ENCODE measurements around the gene OR2L3.
"Not testable (repeated sequence)": the region's sequence is repeated elsewhere in the genome, so short reads cannot be mapped to it uniquely, and the experiment has no call there.

Gene OR2L3

DNA sequence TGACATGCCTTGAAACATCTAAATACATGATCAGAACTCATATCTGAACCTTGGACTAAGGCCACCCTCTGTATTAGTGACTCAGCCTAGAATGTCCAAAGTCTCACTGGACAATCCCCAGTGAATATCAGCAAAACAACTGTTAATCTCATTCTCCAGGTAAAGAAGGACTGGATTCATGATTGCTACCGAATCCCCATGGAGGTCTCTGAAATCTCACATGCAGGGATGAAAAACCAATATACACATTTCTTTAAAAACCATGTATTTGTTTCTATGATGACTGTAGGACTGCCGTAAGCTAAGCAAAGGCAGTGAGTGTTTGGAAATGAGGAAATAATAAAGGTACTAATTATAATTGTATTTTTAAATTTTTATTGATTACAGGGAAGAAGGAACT is at the start of gene OR2L3:
OR2L3 (plus strand) TSS at position 301 of the 400 bp plus-strand sequence. CDS start 13,846 bp downstream, outside the sequence.
- no peak for DNase-seq

- DNase-seq: no peak
These were observed 47.8 kb upstream of the OR2L3 start for GRCh38 chr1:247998811-247999210.

DNA sequence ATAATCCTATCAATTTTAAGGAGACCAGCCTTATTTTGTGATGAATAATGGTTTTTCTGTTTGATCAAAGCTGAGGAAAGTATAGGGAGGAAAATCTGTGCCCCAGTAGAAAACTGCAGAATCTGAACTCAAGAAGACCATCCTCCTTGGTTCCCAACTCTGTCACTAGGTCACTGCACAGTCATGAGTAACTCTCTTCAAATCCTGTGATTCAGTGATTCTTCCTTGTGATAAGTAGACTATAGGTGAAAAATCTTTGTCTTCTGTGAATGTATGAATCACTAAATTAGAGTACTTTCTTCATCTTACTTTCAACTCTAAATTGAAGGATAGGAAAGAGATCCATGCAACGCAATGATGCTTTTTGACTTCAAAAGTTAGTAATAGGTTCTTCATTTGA is 46.5 kb upstream of the OR2L3 start:
- no peak for DNase-seq

DNA sequence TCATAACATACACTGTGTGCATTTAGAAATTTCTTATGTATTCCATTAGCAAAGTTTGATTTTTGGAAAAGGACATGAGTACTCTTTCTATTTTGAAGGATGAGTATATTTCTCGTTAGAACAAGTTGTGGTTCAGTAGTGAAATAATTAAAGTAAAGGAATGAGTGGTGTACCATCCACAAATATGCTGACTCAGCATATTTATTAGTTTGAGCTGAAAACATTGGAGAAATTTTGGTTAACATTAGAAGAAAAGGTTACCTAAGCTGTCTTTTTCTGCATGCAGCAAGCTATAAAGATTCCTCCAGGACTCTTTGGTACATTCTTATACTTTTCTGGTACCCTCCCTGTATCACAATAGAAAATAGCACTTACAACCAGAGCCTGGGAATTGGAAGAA is 38.9 kb upstream of the OR2L3 start:
- no peak for DNase-seq

- DNase-seq: no peak
These were observed 37.0 kb upstream of the OR2L3 start for GRCh38 chr1:248009681-248010080.

DNA sequence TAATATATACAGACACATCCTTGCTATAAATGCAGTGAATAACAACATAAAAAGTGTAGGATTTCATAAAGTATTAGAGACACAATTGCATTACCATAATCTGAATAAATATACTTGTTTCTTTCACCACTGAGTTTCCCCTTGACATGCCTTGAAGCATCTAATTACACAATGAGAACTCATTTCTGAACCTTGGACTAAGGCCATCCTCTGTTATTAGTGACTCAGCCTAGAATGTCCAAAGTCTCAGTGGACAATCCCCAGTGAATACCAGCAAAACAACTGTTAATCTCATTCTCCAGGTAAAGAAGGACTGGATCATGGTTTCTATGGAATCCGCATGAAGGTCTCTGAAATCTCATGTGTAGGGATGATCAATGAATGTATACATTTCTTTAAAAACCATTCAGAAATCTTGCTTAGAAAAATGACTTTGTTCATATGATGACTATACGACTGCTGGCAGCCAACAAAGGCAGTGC is 33.4 kb upstream of the OR2L3 start, which contains the start of gene OR2L5:
OR2L5 (plus strand) TSS at position 432 of the 482 bp plus-strand sequence. CDS start 8,288 bp downstream, outside the sequence.
- DNase-seq: no peak

DNA sequence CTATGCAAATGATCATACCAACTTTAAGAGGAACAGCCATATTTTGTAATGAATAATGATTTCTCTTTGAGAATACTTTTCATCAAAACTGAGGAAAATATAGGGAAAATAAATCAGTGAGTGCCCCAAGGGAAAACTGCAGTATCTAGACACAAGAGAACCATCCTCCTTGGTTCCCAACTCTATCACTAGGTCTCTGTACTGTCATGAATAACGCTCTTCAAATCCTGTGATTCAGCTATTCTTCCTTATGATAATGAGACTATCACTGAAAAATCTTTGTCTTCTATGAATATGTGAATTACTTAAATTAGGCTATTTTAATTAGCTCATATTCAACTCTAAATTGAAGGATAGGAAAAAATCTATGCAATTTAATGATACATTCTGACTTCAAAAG is 30.8 kb upstream of the OR2L3 start:
- DNase-seq: no peak

- no peak for DNase-seq
These were observed 16.9 kb upstream of the OR2L3 start, which contains the start of gene OR2L2 for GRCh38 chr1:248029770-248030169. Gene OR2L2 (plus strand): TSS chr1:248030070. CDS start chr1:248038268, 8,198 bp downstream.

DNA sequence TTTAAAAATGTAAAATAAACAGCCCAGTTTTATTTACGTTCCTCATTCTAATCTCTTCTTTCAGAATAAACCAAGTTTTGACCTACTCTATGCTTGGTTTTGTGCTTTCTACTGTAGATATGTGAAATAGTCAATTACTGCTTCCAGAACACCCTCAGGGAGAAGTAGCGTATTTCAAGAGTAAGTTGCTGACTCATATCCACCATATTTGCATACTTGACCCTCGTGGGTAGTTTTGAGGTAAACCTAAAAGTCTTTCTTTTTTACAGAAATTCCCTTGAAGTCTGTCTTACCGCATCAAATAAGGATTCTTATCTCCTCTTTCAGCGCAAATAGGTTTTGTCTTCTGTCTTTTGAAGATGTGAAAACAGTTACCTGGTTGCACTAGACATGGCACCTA is 1.4 kb upstream of the OR2L3 start:
- no peak for DNase-seq

DNA sequence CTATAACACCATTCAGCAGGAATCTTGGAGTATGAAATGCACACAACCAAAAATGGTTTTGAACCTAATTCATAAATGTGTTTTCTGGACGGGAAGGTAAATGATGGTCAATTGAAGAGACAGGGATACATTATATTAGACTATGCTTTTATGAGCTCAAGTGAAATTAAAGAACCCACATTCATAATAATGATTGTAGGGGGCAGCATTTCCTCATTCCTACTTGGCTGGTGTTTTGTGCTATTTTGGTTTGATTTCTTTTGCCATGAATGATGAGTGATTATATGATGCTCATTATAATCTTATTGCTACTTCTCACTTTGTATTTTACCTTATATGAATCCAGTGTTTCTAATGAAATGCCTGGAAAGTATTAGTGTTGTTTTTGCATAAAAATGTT is 372 bp downstream of the OR2L3 start:
- DNase-seq: no peak

DNA sequence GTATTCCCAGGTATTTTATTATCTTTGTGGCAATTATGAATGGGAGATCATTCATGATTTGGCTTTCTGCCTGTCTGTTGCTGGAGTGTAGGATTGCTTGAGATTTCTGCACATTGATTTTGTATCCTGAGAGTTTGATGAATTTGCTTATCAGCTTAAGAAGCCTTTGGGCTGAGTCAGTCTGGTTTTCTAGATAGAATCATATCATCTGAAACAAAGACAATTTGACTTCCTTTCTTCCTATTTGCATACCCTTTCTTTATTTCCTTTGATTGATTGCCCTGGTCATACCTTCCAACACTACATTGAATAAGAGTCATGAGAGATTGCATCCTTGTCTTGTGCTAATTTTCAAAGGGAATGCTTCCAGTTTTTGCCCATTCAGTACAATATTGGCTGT is 8.0 kb downstream of the OR2L3 start:
- no peak for DNase-seq

DNA sequence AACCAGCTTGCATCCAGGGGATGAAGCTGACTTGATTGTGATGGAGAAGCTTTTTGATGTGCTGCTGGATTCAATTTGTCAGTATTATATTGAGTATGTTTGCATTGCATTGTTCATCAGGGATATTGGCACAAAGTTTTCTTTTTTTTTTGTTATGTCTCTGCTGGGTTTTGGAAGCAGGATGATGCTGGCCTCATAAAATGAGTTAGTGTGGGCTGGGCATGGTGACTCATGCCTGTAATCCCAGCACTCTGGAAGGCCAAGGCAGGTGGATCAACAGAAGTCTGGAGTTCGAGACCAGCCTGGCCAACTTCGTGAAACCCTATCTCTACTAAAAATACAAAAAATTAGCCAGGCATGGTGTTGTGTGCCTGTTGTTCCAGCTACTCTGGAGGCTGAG is 8.6 kb downstream of the OR2L3 start:
- DNase-seq: no peak

GRCh38 chr1:248065071-248065470 is 18.4 kb downstream of the OR2L3 start:
- DNase-seq: no peak

DNA sequence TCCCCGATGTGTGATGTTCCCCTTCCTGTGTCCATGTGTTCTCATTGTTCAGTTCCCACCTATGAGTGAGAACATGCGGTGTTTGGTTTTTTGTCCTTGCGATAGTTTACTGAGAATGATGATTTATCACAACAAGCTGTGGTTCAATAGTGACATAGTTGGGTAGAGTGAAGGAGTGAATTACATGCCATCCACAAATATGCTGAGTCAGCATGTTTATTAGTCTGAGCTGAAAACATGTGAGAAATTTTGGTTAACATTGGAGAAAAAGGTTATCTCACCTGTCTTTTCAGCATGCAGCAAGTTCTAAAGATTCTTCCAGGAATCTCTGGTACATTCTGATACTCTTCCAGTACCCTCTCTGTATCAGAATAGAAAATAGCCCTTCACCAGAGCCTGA is 19.0 kb downstream of the OR2L3 start:
- no peak for DNase-seq

GRCh38 chr1:248083864-248084263 is 37.2 kb downstream of the OR2L3 start:
- DNase-seq: not testable (repeated sequence)

DNA sequence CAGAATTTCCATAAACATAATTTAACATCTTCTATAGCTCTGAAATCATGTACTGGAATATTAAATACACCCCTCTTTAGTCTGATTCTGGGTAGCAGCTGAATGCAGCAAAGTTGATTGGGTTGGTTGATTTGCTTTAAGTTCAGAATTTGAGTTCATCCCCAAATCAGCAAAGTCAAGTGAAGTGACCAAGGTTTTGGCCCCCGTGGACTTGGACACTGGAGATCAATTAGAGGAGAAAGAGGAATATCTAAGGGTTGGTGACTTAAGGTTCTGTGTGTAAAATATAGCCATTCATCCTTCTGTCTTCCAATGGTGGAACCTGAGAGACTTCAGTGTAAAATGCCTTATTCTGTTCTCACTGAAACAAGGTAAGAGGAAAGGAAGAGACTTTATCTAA is 48.2 kb downstream of the OR2L3 start, which contains the start of gene OR2L13:
OR2L13 (plus strand) TSS at position 301 of the 400 bp plus-strand sequence. CDS start 4,192 bp downstream, outside the sequence.
- DNase-seq: no peak

DNA sequence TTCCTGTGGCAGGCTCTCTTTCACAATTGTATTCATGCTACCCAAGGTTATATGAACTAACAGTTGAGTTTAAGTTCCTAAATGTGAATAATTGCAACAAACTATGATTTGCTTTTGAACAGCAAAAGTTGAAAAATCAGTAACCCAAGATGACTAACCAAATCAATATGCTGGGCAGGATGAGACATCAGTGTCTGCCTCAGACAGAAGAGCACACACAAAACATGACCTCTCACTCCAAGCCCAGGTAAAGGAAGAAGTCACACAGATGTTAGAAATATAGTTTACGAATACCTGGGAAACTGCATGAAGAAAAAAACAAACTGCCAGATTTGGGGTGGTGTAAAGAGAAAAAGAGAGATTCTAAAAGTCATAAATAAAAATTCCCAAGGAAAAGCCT is 51.9 kb downstream of the OR2L3 start:
- DNase-seq: no peak

DNA sequence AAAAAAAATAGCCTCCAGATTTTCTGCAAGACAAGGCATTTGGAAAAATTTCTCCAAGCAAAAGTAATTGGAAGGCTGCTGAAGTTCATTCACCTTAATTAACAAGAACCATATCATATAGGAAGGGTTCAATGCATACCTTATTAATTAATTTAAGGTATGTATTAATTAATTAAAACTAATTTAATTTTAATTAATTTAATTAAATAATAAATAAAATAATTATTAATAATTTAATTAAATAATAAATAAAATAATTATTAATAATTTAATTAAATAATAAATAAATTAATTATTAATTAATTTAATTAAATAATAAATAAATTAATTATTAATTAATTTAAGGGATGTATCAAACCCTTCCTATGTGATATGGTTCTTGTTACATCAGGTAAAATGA is 56.2 kb downstream of the OR2L3 start:
- no peak for DNase-seq

DNA sequence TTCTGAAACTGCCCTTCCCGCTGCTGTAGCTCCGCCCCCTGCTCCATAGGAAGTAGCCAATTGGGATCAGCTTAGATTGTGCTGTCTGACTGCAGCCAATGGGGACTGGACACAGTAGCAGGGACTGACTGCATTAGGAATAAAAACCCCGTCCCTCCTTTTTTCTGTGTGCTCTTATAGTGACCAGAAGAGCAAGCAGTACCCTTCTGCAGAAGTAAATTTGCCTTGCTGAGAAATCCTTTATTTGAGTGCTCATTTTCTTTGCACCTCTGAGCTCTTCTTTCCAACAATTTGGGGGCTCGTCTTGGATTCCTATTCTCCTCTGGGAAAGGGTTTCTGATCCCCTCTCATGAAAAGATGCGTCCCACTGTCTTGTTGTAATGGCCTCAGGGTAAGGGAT is 64.5 kb downstream of the OR2L3 start:
- DNase-seq: no peak
